Heart right ventricle (tissue), 16 donors: ENCODE results near the gene SIN3A. TPM values are rescaled to one million over a fixed set of nuclear protein-coding genes. Genes with fewer than 3 reads are reported as not detected.
A peak's percentile ranks its signal among the peaks of the same experiment; 100 is the strongest.
"Not testable (repeated sequence)": the region's sequence is repeated elsewhere in the genome, so short reads cannot be mapped to it uniquely, and the experiment has no call there.

Source experiments
- ATAC-seq, 8 donors: fragments of 200-7000 bp; cut with Tn5 transposase; one replicate each; pipeline ENCODE4 v1.9.1; 2020; ENCODE audit warnings: mild to moderate bottlenecking in 8 of 8, moderate library complexity in 8 of 8, moderate number of reproducible peaks in 1 of 8
- DNase-seq, 2 donors: peaks; one replicate each; pipeline ENCODE4 v3.0.0-alpha.2; 2020
- H3K27ac ChIP-seq, 10 donors: fragments of 200-600 bp; sonication (generic) in 2 of 10; one replicate each; pipeline versions ENCODE4 v1.5.0 to v1.8.0; 2020 to 2022; ENCODE audit warnings: mild to moderate bottlenecking in 3 of 10
- H3K27me3 ChIP-seq, 7 donors: fragments of 200-600 bp; one replicate each; pipeline ENCODE4 v1.8.0; 2021 to 2022; ENCODE audit warnings: mild to moderate bottlenecking in 2 of 7
- H3K36me3 ChIP-seq, 9 donors: fragments of 200-600 bp; sonication (generic) in 1 of 9; one replicate each; pipeline versions ENCODE4 v1.5.0 to v1.8.0; 2020 to 2022; ENCODE audit warnings: mild to moderate bottlenecking in 2 of 9
- H3K4me1 ChIP-seq, 9 donors: fragments of 200-600 bp; sonication (generic) in 1 of 9; one replicate each; pipeline versions ENCODE4 v1.5.0 to v1.8.0; 2020 to 2022; ENCODE audit warnings: mild to moderate bottlenecking in 4 of 9
- H3K4me3 ChIP-seq, 10 donors: fragments of 200-600 bp; sonication (generic) in 2 of 10; one replicate each; pipeline versions ENCODE4 v1.5.0 to v1.8.0; 2020 to 2022; ENCODE audit warnings: mild to moderate bottlenecking in 7 of 10, moderate library complexity in 2 of 10
- H3K9me3 ChIP-seq, 11 donors: fragments of 200-600 bp in 10 of 11; sonication (generic) in 2 of 11; one replicate each; pipeline versions ENCODE4 v1.5.0 to v1.8.0; 2013 to 2022; ENCODE audit warnings: mild to moderate bottlenecking in 2 of 11, control low read depth in 1 of 11, moderate library complexity in 1 of 11
- CTCF ChIP-seq, 9 donors: fragments of 200-600 bp; sonication (generic) in 2 of 9; IDR thresholded peaks; one replicate each; pipeline versions ENCODE4 v1.5.0 to v1.8.0; 2021 to 2022; ENCODE audit warnings: antibody characterized with exemption in 9 of 9, mild to moderate bottlenecking in 5 of 9, moderate library complexity in 1 of 9
- WGBS, 2 donors: extraction: QIAGEN DNeasy Blood & Tissue Kit; methylation state at CpG; one replicate each; pipeline ENCODE4 v1.1.7; 2013; ENCODE audit warnings: inconsistent platforms in 1 of 2; 5-methylcytosine and 5-hydroxymethylcytosine counted together
- intact Hi-C, 10 donors: fragments of 100-400 bp; cut with DNase I; formaldehyde crosslinking; loops; one replicate each; pipeline versions ENCODE4 v1.11.1 to v1.14.2; 2022
- polyA plus RNA-seq, 2 donors: library from polyadenylated mRNA; stranded (reverse); fragments of 200-250 nt; gene quantifications; one replicate each; pipeline ENCODE4 v1.2.3, GENCODE V29; 2013
- total RNA-seq, 10 donors: library from RNA; stranded (reverse); fragmentation: NEBNext Ultra II Directional in 3 of 10; extraction: Animal tissue kit (Norgen Biotek cat#: 25700) in 3 of 10; gene quantifications; one replicate each; pipeline versions ENCODE4 v1.2.1 to v1.2.4, GENCODE V29; 2021 to 2023
- donor health status: Arrhythmogenic right ventricular cardiomyopathy.
- donor health status: ischemic (EF 13 %, LVEDD 7.1; RV severe dilation, severe dysfunction).
- donor health status: healthy with polysubstance abuse.
- donor health status: DM: no; HTN: yes; CAD: no.
- donor health status: DM: no; HTN: no; CAD: no.
- donor health status: ischemic (EF 25% LVEDD 6.9; RV normal size, moderate dysfunction).
- donor health status: ischemic (EF 25% LVEDD 5.7; RV mildly dilated, moderate dysfunction).
- donor health status: healthy.
- donor health status: DM: yes; HTN: yes; CAD: no.
- donor health status: Ischemic cardiomyopathy.
- donor health status: ischemic (EF 35%, LVEDD 5.7; RV mildly dilated, moderate dysfunction).
- donor health status: nonischemic (EF 11% LVEDD 7.7; RV severe dilation, severe dysfunction).
- donor health status: DM: yes; HTN: yes; CAD: no.
- donor health status: PGD.
- donor health status: ischemic (EF 29% LVEDD 5.4; RV normal size, mild dysfunction).
- donor health status: nonischemic (EF 23%, LVEDD 6.1; RV moderate dilation, normal function).

The SIN3A gene
- total and polyA plus RNA-seq, 12 donors, result 7.9 to 41.8 (median 29.3) TPM

DNA sequence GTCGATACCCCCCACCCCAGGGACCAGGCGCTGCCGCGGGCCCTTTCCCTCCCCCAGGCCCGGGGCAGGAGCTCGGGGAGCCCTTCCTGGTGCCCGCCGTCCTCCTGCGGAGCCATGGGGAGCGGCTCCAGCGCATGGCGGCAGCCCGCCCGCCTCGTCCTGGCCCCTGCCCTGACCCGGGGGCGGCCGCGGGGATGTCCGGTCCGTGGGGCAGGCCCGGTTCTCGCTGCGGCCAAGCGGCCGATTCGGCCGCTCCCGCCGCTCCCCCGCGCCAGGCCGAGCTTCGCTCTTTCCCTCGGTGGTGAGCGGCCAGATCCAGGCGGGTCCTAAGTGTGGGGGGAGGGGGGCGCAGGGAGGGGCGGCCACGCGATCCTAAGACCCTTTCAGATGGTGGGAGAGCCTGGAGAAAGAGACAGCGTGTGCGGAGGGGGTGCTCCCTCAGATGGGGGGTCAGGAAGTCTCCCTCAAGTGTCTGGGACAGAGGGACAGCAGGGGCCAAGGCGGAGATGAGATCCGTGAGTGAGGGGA is 103.4 kb downstream of the SIN3A start:
- Histone ChIP-seq H3K4me3 (peak overlapping the region; percentile 71 to 99 (median 88)), H3K27ac (peak overlapping the region in 9 of 10 donors; percentile 56 to 83 (median 74)), H3K9me3 (peaks cover 0 to 7% (median 0%) of the 10 kb centered on the region in 11 donors), H3K4me1 (peaks cover 5 to 43% (median 18%) of the 10 kb centered on the region in 9 donors), H3K36me3 (no peaks in the 10 kb centered on the region), H3K27me3 (peaks cover 0 to 37% (median 0%) of the 10 kb centered on the region in 7 donors)
- intact Hi-C loops, result no loop called here
- DNase-seq (no peak), ATAC-seq (peak; percentile 36 to 57 (median 46))
- WGBS, 2 donors, result 0 to 1% methylated on average over 26 to 45 of the region's 45 CpGs
- no peak for TF ChIP-seq CTCF (IDR thresholded peaks at IDR 0.05)

GRCh38 chr15:75347222-75348033 is 104.1 kb downstream of the SIN3A start:
- peak overlapping the region; percentile 71 to 99 (median 88) for H3K4me3 ChIP-seq
- 0% methylated on average over 64 to 65 of the region's 65 CpGs for WGBS, 2 donors
- no peaks in the 10 kb centered on the region for H3K36me3 ChIP-seq
- ATAC-seq (peak; percentile 67 to 88 (median 81)), DNase-seq (peak; percentile 74 to 75)
- H3K27me3 ChIP-seq, result peaks cover 0 to 37% (median 0%) of the 10 kb centered on the region in 7 donors
- H3K4me1 ChIP-seq, result peaks cover 5 to 43% (median 18%) of the 10 kb centered on the region in 9 donors
- peaks cover 0 to 7% (median 0%) of the 10 kb centered on the region in 11 donors for H3K9me3 ChIP-seq
- intact Hi-C loops, result no loop called here
- H3K27ac ChIP-seq, result peak overlapping the region in 9 of 10 donors; percentile 56 to 83 (median 74)
- TF ChIP-seq CTCF (IDR thresholded peaks at IDR 0.05), result no peak

DNA sequence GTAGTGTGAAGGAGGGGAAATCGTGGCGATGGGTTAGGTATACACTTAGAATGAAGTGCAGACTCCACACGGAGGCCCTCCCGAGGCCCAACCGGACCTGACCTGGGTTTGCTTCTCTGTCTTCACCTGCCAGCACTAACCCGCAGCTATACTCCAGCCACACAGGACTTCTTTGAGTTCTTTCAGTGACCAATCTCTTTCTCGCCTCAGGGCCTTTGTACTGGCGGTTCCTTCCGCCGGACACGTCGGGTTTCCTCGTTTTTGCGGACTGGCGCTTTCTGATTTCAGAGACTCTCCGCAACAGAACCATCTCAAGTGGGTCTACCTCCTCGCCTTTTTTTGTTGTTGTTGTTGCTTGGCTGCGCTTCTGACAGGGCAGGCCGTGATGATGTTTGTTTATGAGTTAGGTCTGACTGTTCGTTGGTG is 104.7 kb downstream of the SIN3A start, which contains the start of gene NEIL1:
Gene NEIL1 (plus strand): TSS at position 244 of the 426 bp plus-strand sequence. CDS start 1,867 bp downstream, outside the sequence.
- Histone ChIP-seq H3K36me3 (no peaks in the 10 kb centered on the region), H3K4me1 (peaks cover 5 to 43% (median 18%) of the 10 kb centered on the region in 9 donors), H3K4me3 (peak within 1 kb of the TSS; percentile 71 to 99 (median 88)), H3K9me3 (peaks cover 0 to 7% (median 0%) of the 10 kb centered on the region in 11 donors), H3K27ac (peak within 1 kb of the TSS in 9 of 10 donors; percentile 56 to 83 (median 74)), H3K27me3 (peaks cover 0 to 37% (median 0%) of the 10 kb centered on the region in 7 donors)
- WGBS, 2 donors, result 25 to 26% methylated on average over 20 of the region's 20 CpGs
- intact Hi-C loops, result no loop called here
- ATAC-seq (peak in 5 of 8 donors; percentile 1 to 3 (median 2)), DNase-seq (no peak)
- no peak for TF ChIP-seq CTCF (IDR thresholded peaks at IDR 0.05)

- Histone ChIP-seq H3K4me1 (peaks cover 2 to 29% (median 13%) of the 10 kb centered on the region in 9 donors), H3K36me3 (peaks cover 0 to 27% (median 0%) of the 10 kb centered on the region in 9 donors), H3K27me3 (peaks cover 0 to 35% (median 0%) of the 10 kb centered on the region in 7 donors)
- H3K27ac ChIP-seq, H3K4me3 ChIP-seq, intact Hi-C loops, ATAC-seq, DNase-seq, H3K9me3 ChIP-seq: not testable (repeated sequence)
- 54 to 56% methylated on average over 8 of the region's 8 CpGs for WGBS, 2 donors
Observed at GRCh38 chr15:75343953-75344352, 107.5 kb downstream of the SIN3A start.
